ENCODE results near the gene POLN. TPM values are rescaled to one million over a fixed set of nuclear protein-coding genes. Genes with fewer than 3 reads are reported as not detected.

Gene POLN
- total and polyA plus RNA-seq, 2 experiments from 2014 or later: 1.8 to 4.0 TPM

GRCh38 chr4:2256156-2256731 is 14.3 kb upstream of the POLN start:
- Histone ChIP-seq H3K79me2 (replicated peaks; ENCODE audit: insufficient read depth) (no peaks in the 10 kb centered on the region), H3K36me3 (ENCODE audit: insufficient read depth) (no peaks in the 10 kb centered on the region), H3K9me2 (ENCODE audit: insufficient read depth) (no peaks in the 10 kb centered on the region), H4K20me1 (replicated peaks; ENCODE audit: insufficient read depth) (no peaks in the 10 kb centered on the region), H2AFZ (no peak overlapping the region), H3K27me3 (ENCODE audit: insufficient read depth) (no peaks in the 10 kb centered on the region), H3F3A (replicated peaks; ENCODE audit: low read depth) (no peaks in the 10 kb centered on the region), H3K4me2 (no peak overlapping the region), H3K27ac (ENCODE audit: low read depth) (no peak overlapping the region), H3K4me1 (ENCODE audit: insufficient read depth) (peaks cover 5% of the 10 kb centered on the region; the same call in 1 of the 2 replicates), H3K4me3 (no peak overlapping the region)
- Mint-ChIP-seq H3K36me3 (ENCODE audit: low read depth) (no peaks in the 10 kb centered on the region; the same call in 2 of the 3 replicates), H3K4me1 (peaks cover 15% of the 10 kb centered on the region), H3K9me3 (no peaks in the 10 kb centered on the region), H3K27ac (no peak overlapping the region), H3K4me3 (no peak overlapping the region), H3K27me3 (ENCODE audit: insufficient read depth, low read depth, poor library complexity) (peaks cover 7% of the 10 kb centered on the region)
- TF ChIP-seq ZNF462 (CRISPR knock-in tag; IDR thresholded peaks at IDR 0.05): no peak
- TF ChIP-seq REST (IDR thresholded peaks at IDR 0.05; ENCODE audit: unreplicated experiment): no peak
- no peak for TF ChIP-seq NANOG (IDR thresholded peaks at IDR 0.05; ENCODE audit: borderline replicate concordance)
- no peak for TF ChIP-seq CREB1 (CRISPR knock-in tag; IDR thresholded peaks at IDR 0.05; ENCODE audit: low read depth)
- no peak for TF ChIP-seq ETS1 (IDR thresholded peaks at IDR 0.05)
- no peak for TF ChIP-seq STAT1 (IDR thresholded peaks at IDR 0.05; ENCODE audit: unreplicated experiment)
- TF ChIP-seq POLR2AphosphoS5 (IDR thresholded peaks at IDR 0.05; ENCODE audit: low read depth): no peak
- no peak for TF ChIP-seq EZH2 (IDR thresholded peaks at IDR 0.05; ENCODE audit: low read depth, unreplicated experiment)
- no peak for ATAC-seq
- no peak for DNase-seq (ENCODE audit: low spot score)
